ENCODE data around the gene KAZN.

Gene KAZN

DNA sequence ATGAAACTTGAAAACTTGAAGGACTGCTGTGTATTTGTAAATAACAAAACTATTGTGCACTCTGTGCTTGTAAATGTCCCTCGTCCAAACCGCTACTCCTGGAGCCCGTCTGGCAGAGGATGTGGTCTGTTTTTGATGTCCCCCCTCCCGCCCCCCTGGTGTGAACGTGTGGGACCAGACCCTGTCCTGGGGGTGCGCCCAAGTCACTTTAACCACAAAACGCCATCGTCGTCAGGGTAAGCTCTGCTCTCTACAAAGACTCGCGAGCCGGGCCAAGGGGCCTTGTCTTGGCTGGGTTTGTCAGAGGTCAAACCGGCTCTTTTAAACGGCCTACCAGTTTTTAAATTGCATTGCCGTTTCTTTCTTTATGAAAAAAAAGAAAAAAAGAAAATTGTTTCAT lies 467.7 kb downstream of the KAZN start:
- DNase-seq (ENCODE audit: low read depth): no peak
- H3K4me3 ChIP-seq (ENCODE audit: low read depth, low read length): no peak overlapping the region
- TF ChIP-seq, protein P1, sequence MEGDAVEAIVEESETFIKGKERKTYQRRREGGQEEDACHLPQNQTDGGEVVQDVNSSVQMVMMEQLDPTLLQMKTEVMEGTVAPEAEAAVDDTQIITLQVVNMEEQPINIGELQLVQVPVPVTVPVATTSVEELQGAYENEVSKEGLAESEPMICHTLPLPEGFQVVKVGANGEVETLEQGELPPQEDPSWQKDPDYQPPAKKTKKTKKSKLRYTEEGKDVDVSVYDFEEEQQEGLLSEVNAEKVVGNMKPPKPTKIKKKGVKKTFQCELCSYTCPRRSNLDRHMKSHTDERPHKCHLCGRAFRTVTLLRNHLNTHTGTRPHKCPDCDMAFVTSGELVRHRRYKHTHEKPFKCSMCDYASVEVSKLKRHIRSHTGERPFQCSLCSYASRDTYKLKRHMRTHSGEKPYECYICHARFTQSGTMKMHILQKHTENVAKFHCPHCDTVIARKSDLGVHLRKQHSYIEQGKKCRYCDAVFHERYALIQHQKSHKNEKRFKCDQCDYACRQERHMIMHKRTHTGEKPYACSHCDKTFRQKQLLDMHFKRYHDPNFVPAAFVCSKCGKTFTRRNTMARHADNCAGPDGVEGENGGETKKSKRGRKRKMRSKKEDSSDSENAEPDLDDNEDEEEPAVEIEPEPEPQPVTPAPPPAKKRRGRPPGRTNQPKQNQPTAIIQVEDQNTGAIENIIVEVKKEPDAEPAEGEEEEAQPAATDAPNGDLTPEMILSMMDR (IDR thresholded peaks at IDR 0.05; ENCODE audit: insufficient read depth, low read depth, low read length, missing control alignments): no peak

DNA sequence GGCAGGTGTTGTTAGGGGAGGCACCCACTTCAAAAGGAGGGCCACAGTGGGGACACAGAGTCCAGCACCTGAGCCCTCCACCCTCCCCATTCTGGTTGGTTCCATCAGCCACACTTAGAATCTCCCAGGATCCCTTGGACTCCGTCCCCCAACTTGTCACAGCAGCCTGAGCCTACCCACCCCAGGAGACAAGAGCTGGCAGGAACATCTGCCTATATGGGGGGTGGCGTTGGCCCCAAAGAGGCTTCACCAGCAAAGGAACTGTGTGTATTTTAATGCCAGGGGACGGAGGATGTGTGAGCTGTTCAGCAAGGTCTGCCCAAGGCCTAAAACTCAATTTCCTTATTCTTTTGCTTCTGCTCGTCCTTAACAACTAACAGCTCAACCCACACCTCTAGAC lies 468.7 kb downstream of the KAZN start:
- TF ChIP-seq, protein P1 (IDR thresholded peaks at IDR 0.05; ENCODE audit: insufficient read depth, low read depth, low read length, missing control alignments): no peak
- no peak for DNase-seq (ENCODE audit: low read depth)
- no peak overlapping the region for H3K4me3 ChIP-seq (ENCODE audit: low read depth, low read length)

DNA sequence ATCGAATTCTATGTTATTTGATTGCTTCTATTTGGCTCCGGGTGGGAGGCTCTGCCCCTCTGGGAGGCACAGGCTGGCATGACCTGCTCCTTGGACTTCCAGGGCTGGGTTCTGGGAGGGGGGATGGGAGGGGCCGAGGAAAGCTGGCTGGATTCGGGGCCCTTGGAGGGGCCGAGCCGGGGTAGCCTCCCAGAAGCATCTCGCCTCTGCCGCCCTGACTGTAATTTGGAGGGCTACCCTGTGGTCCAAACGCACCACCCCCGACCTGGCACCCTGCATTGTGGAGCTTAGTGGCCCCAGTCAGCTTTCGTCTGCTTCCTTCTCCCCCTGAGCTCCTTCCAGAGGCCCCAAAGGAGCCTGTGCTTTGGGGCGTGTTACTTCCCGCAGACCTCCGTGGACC lies 469.7 kb downstream of the KAZN start:
- TF ChIP-seq, protein P1 (IDR thresholded peaks at IDR 0.05; ENCODE audit: insufficient read depth, low read depth, low read length, missing control alignments): no peak
- no peak for DNase-seq (ENCODE audit: low read depth)
- no peak overlapping the region for H3K4me3 ChIP-seq (ENCODE audit: low read depth, low read length)

DNA sequence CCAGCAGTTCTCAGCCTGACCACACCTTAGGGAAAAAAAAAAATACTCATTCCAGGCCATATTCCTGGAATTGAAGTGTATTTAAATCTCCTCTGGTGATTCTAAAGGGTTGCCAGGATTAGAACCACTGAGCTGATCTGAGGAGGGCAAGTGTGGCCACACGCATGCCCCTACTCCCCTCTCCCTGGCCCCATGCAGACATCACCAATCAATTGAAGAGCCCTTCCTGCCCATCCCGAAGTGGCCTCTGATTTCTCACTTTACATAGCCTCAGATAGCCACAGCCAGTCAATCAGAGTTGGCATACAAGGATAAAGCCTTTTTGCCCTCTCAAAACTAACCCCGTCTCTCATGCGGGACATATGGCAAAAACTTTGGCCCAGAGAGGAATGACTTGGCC lies 470.5 kb downstream of the KAZN start:
- H3K4me3 ChIP-seq (ENCODE audit: low read depth, low read length): no peak overlapping the region
- TF ChIP-seq, protein P1 (IDR thresholded peaks at IDR 0.05; ENCODE audit: insufficient read depth, low read depth, low read length, missing control alignments): no peak
- no peak for DNase-seq (ENCODE audit: low read depth)

DNA sequence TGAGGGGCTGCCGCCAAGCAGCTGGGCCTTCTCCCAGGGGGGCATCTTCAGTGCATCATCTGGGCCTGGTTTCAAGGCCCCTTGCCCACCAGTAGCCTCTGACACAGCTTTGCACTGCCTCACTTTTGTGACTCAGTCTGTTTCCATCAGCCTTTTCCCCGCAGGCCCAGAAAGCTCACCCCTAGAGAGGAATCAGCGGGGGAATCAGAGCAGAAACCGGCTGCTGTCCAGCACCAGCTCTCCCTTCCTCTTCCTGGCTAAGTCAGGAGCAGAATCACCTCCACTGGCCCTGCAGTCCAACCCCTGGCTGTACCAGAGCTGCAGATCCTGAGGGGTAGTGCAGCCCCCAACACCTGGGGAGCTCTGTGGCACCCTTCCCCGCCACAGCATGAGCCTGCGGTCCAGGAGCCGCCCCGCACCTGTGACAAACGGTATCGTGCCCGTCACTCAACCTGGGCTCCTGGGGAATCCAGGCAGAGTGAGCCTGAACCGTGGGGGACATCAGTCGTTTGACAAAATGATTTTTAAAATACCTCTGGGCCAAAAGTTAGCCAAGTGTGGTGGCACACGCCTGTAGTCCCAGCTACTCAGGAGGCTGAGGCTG lies 471.8 kb downstream of the KAZN start:
- DNase-seq (ENCODE audit: low read depth): no peak
- TF ChIP-seq, protein P1 (IDR thresholded peaks at IDR 0.05; ENCODE audit: insufficient read depth, low read depth, low read length, missing control alignments): no peak
- H3K4me3 ChIP-seq (ENCODE audit: low read depth, low read length): no peak overlapping the region

DNA sequence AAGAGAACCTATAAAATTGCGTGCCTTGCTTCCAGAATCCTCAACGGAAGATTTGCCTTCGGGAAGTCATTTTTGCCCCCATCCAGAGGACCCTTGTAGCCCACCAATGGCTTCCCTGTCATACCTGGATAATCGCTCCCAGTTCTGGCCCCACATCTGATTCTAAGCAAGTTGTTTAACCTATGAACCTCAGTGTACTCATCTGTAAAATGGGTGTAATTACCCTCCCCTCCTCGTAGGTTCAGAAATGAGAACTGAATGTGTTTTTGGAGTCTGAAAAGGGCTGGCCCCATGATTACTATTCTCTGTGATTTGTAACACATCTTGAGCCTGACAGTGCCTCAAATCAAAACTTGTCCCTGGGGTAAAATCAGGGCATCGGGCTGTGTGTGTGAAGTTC lies 473.5 kb downstream of the KAZN start:
- TF ChIP-seq, protein P1 (IDR thresholded peaks at IDR 0.05; ENCODE audit: insufficient read depth, low read depth, low read length, missing control alignments): no peak
- H3K4me3 ChIP-seq (ENCODE audit: low read depth, low read length): no peak overlapping the region
- DNase-seq (ENCODE audit: low read depth): no peak

DNA sequence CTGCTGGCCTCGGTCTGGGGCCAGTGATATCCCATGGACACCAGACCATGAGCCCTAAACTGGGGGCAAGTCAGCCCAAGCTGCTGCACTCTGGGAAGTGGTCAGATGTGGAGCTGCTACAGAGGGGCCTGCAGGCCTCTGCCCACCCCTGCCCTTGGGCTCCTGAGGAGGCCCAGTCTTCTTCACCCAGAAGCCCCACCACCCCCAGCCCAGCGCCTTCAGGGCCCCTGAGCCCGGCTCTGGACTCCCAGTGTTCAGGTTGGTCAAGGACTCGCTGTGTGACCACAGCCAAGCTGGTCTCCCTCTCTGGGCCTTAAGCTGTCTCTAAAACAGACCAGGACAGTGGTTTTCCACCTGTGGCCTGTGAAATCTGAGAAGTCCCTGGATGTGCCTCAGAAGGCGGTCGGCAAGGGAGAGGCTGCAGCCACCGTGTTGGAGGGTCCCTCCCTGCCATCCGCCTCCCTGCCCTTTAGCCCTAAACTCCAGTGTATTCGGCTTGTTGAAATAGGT lies 475.4 kb downstream of the KAZN start:
- DNase-seq (ENCODE audit: low read depth): no peak
- no peak overlapping the region for H3K4me3 ChIP-seq (ENCODE audit: low read depth, low read length)
- TF ChIP-seq, protein P1 (IDR thresholded peaks at IDR 0.05; ENCODE audit: insufficient read depth, low read depth, low read length, missing control alignments): no peak
